ENCODE measurements around the gene SEC24C.

DNA sequence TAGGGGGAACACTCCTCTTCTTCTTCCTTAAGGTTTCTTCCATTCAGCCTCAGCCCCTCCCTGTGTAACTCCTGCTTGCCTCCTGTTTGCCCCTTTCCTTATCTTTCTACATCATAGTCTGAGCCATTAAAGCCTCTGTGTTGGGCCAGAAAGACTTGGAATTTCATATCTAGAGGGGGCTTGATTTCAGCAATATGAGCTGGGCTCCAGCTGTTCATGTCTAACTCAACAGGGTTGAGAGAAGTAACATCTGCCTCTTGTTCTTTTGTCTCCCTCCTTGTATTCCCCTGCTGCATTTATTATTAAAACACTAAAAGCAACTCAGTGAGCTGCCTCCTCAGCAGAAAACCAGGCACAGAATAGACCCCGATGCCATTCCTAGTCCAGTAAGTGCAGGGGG, 17.6 kb downstream of the SEC24C start:
- TF ChIP-seq, protein P1, sequence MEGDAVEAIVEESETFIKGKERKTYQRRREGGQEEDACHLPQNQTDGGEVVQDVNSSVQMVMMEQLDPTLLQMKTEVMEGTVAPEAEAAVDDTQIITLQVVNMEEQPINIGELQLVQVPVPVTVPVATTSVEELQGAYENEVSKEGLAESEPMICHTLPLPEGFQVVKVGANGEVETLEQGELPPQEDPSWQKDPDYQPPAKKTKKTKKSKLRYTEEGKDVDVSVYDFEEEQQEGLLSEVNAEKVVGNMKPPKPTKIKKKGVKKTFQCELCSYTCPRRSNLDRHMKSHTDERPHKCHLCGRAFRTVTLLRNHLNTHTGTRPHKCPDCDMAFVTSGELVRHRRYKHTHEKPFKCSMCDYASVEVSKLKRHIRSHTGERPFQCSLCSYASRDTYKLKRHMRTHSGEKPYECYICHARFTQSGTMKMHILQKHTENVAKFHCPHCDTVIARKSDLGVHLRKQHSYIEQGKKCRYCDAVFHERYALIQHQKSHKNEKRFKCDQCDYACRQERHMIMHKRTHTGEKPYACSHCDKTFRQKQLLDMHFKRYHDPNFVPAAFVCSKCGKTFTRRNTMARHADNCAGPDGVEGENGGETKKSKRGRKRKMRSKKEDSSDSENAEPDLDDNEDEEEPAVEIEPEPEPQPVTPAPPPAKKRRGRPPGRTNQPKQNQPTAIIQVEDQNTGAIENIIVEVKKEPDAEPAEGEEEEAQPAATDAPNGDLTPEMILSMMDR (IDR thresholded peaks at IDR 0.05): no peak
- no peak for TF ChIP-seq EP300 (IDR thresholded peaks at IDR 0.05)

All from tibial nerve (tissue), 4 donors.